Spleen (tissue), 11 donors: Measurements from ENCODE around the gene SHMT2. TPM values are rescaled to one million over a fixed set of nuclear protein-coding genes. Genes with fewer than 3 reads are reported as not detected.

Experiments
- DNase-seq: peaks from one replicate; pipeline ENCODE4 v3.0.0-alpha.2; 2020
- H3K27ac ChIP-seq, 8 donors: fragments of 200-600 bp; sonication (generic) in 7 of 8; 1 replicate in 4 of 8; 2 replicates in 4 of 8; pipeline versions ENCODE4 v1.5.0 to v1.8.0; 2016 to 2021; ENCODE audit warnings: inconsistent platforms in 4 of 8, mild to moderate bottlenecking in 4 of 8, moderate library complexity in 1 of 8
- H3K27me3 ChIP-seq, 7 donors: fragments of 200-600 bp; sonication (generic) in 6 of 7; replicated peaks in 1 of 7; 1 replicate in 4 of 7; 2 replicates in 3 of 7; pipeline versions ENCODE4 v1.5.0 to v1.8.0; 2016 to 2021; ENCODE audit warnings: inconsistent platforms in 3 of 7, mild to moderate bottlenecking in 1 of 7
- H3K36me3 ChIP-seq, 6 donors: fragments of 200-600 bp; sonication (generic) in 5 of 6; 1 replicate in 4 of 6; 2 replicates in 2 of 6; pipeline versions ENCODE4 v1.5.0 to v1.8.0; 2016 to 2021; ENCODE audit warnings: inconsistent platforms in 2 of 6
- H3K4me1 ChIP-seq, 6 donors: fragments of 200-600 bp; sonication (generic) in 5 of 6; 1 replicate in 3 of 6; 2 replicates in 3 of 6; pipeline versions ENCODE4 v1.5.0 to v1.8.0; 2016 to 2021; ENCODE audit warnings: inconsistent platforms in 3 of 6
- H3K4me3 ChIP-seq, 8 donors: fragments of 200-600 bp; sonication (generic) in 7 of 8; 1 replicate in 4 of 8; 2 replicates in 4 of 8; pipeline versions ENCODE4 v1.5.0 to v1.8.0; 2016 to 2021; ENCODE audit warnings: inconsistent platforms in 4 of 8, mild to moderate bottlenecking in 4 of 8, moderate library complexity in 2 of 8
- H3K9me3 ChIP-seq, 8 donors: fragments of 200-600 bp; sonication (generic) in 7 of 8; 1 replicate in 4 of 8; 2 replicates in 4 of 8; pipeline versions ENCODE4 v1.5.0 to v1.8.0; 2016 to 2021; ENCODE audit warnings: inconsistent platforms in 4 of 8
- POLR2A ChIP-seq, 3 donors: fragments of 450-650 bp; IDR thresholded peaks; one replicate each; pipeline ENCODE4 v1.5.1; 2017; ENCODE audit warnings: antibody characterized with exemption in 3 of 3, mild to moderate bottlenecking in 1 of 3
- POLR2AphosphoS5 ChIP-seq, 3 donors: sonication (generic); formaldehyde crosslinking; IDR thresholded peaks; one replicate each; pipeline ENCODE4 v1.5.1; 2017; ENCODE audit warnings: antibody characterized with exemption in 3 of 3
- WGBS, 5 donors: extraction: QIAGEN DNeasy Blood & Tissue Kit in 3 of 5; methylation state at CpG; one replicate each; pipeline versions ENCODE4 v1.1.5 to v1.1.7; 2013 to 2018; 5-methylcytosine and 5-hydroxymethylcytosine counted together
- intact Hi-C: fragments of 100-400 bp; cut with DNase I; formaldehyde crosslinking; loops from one replicate; pipeline ENCODE4 v1.15.0; 2023; ENCODE audit warnings: low total_unique reads
- polyA plus RNA-seq, 3 donors: library from polyadenylated mRNA; stranded (reverse); fragments of 200-250 nt; gene quantifications; one replicate each; pipeline ENCODE4 v1.2.1, GENCODE V29; 2013
- total RNA-seq, 7 donors: library from RNA; depleted of rRNA in 3 of 7; stranded (reverse); fragments of >200 nt in 3 of 7; fragmentation: NEBNext Ultra II Directional in 4 of 7; extraction: Animal tissue kit (Norgen Biotek cat#: 25700) in 4 of 7; gene quantifications; one replicate each; pipeline versions ENCODE4 v1.1.0 to v1.2.1, GENCODE V29; 2016 to 2021
- TF ChIP-seq, protein P1 (sequence below), 11 experiments: fragments of 200-600 bp in 7 of 11; fragments of 450-650 bp in 4 of 11; sonication (generic) in 4 of 11; IDR thresholded peaks in 8 of 11; conservative IDR thresholded peaks in 3 of 11; 1 replicate in 7 of 11; 2 replicates in 4 of 11; pipeline versions ENCODE4 v1.4.0 to v1.8.0; 2016 to 2021; ENCODE audit warnings: antibody characterized with exemption in 11 of 11, inconsistent platforms in 4 of 11, mild to moderate bottlenecking in 1 of 11
- donor health status: healthy with polysubstance abuse.
- donor health status: DM: no; HTN: no; CAD: no; lungs with moderate emphysema.
- donor health status: DM: no; HTN: no; CAD: no.
- donor health status: Bipolar disorder and iron deficiency.
- donor health status: healthy.
- donor health status: DM: no; HTN: no; CAD: no.
- donor health status: DM: yes; HTN: yes; CAD: no.

Gene SHMT2
- total and polyA plus RNA-seq, 10 donors, result 47.3 to 86.6 (median 62.9) TPM

DNA sequence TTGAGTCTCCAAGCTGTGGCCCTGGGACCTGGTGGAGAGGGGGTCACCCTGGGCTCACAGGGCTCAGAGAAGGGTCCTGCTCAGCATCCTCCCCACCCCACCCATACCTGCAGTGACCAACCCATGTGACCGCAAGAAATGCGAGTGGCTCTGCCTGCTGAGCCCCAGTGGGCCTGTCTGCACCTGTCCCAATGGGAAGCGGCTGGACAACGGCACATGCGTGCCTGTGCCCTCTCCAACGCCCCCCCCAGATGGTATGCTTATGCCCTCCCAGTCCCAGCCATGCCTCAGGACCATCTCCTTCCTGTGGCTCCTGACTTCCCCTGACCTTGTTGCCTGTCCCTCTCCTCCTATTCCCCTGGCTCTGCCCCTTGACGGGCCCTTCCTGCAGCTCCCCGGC lies 19.6 kb upstream of the SHMT2 start:
- TF ChIP-seq POLR2AphosphoS5 (IDR thresholded peaks at IDR 0.05) (peak in 1 of 3 donors; percentile 8), POLR2A (IDR thresholded peaks at IDR 0.05) (no peak)
- TF ChIP-seq, protein P1, sequence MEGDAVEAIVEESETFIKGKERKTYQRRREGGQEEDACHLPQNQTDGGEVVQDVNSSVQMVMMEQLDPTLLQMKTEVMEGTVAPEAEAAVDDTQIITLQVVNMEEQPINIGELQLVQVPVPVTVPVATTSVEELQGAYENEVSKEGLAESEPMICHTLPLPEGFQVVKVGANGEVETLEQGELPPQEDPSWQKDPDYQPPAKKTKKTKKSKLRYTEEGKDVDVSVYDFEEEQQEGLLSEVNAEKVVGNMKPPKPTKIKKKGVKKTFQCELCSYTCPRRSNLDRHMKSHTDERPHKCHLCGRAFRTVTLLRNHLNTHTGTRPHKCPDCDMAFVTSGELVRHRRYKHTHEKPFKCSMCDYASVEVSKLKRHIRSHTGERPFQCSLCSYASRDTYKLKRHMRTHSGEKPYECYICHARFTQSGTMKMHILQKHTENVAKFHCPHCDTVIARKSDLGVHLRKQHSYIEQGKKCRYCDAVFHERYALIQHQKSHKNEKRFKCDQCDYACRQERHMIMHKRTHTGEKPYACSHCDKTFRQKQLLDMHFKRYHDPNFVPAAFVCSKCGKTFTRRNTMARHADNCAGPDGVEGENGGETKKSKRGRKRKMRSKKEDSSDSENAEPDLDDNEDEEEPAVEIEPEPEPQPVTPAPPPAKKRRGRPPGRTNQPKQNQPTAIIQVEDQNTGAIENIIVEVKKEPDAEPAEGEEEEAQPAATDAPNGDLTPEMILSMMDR (IDR thresholded peaks at IDR 0.05 in 8 of 11, conservative IDR thresholded peaks at IDR 0.05 in 3 of 11), result no peak
- Histone ChIP-seq H3K36me3 (peaks cover 0 to 81% (median 12%) of the 10 kb centered on the region in 6 donors), H3K27me3 (peaks cover 0 to 29% (median 16%) of the 10 kb centered on the region in 7 donors), H3K4me3 (no peak overlapping the region), H3K4me1 (peaks cover 2 to 24% (median 19%) of the 10 kb centered on the region in 6 donors), H3K27ac (no peak overlapping the region), H3K9me3 (no peaks in the 10 kb centered on the region)
- DNase-seq, result no peak
- intact Hi-C loops, result no loop called here
- WGBS, 5 donors, result 72 to 76% (median 75%) methylated on average over 6 to 8 of the region's 8 CpGs

DNA sequence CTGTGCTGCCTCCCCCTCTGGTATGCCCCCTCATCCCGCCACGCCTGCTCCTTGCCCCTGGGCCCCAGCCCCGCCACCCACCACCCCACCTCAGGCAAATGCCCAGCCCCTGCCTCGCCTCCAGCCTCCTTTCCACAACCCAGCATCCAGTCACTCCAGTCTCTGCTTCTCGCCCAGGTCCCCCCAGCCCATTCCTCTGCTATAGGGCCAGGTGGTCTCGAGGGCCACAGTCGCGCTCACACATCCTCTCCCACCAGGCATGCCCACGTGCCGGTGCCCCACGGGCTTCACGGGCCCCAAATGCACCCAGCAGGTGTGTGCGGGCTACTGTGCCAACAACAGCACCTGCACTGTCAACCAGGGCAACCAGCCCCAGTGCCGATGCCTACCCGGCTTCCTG lies 19.1 kb upstream of the SHMT2 start:
- no peaks in the 10 kb centered on the region for H3K9me3 ChIP-seq
- no peak overlapping the region for H3K4me3 ChIP-seq
- DNase-seq, result no peak
- H3K27ac ChIP-seq, result no peak overlapping the region
- WGBS, 5 donors, result 77 to 90% (median 88%) methylated on average over 12 to 15 of the region's 15 CpGs
- peaks cover 0 to 35% (median 22%) of the 10 kb centered on the region in 7 donors for H3K27me3 ChIP-seq
- peaks cover 2 to 30% (median 25%) of the 10 kb centered on the region in 6 donors for H3K4me1 ChIP-seq
- TF ChIP-seq, protein P1 (IDR thresholded peaks at IDR 0.05 in 8 of 11, conservative IDR thresholded peaks at IDR 0.05 in 3 of 11), result no peak
- TF ChIP-seq POLR2AphosphoS5 (IDR thresholded peaks at IDR 0.05) (no peak), POLR2A (IDR thresholded peaks at IDR 0.05) (no peak)
- intact Hi-C loops, result no loop called here
- peaks cover 0 to 76% (median 9%) of the 10 kb centered on the region in 6 donors for H3K36me3 ChIP-seq

DNA sequence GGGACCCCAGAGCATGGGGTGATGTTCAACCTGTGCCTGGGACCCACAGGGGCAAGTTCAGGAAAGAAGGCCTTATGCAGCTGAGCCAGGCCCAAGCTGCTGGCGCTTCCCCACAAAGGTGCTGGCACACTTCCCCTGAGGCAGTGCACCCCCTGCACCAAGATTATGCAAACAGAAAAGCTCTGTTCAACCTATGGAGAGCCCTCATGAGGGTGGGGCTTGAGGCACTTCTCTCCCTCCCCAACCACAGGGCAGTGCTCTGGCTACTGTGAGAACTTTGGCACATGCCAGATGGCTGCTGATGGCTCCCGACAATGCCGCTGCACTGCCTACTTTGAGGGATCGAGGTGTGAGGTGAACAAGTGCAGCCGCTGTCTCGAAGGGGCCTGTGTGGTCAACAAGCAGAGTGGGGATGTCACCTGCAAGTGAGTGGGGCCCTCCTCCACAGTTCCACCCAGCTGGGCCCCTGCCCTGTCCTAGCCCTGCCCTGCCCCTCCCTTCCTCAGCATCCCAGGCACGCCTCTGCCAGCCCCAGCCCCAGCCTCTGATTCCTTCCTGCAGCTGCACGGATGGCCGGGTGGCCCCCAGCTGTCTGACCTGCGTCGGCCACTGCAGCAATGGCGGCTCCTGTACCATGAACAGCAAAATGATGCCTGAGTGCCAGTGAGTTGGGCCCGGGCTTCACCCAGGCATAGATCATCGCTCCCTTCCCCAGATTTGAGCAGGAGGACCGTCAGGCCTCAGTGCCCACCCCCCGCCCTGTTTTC lies 18.4 kb upstream of the SHMT2 start:
- TF ChIP-seq, protein P1 (IDR thresholded peaks at IDR 0.05 in 8 of 11, conservative IDR thresholded peaks at IDR 0.05 in 3 of 11), result no peak
- H3K36me3 ChIP-seq, result peaks cover 0 to 70% (median 8%) of the 10 kb centered on the region in 6 donors
- no peak for DNase-seq
- no peak overlapping the region for H3K27ac ChIP-seq
- no peaks in the 10 kb centered on the region for H3K9me3 ChIP-seq
- peaks cover 0 to 41% (median 28%) of the 10 kb centered on the region in 7 donors for H3K27me3 ChIP-seq
- H3K4me1 ChIP-seq, result peaks cover 9 to 36% (median 31%) of the 10 kb centered on the region in 6 donors
- WGBS, 5 donors, result 76 to 83% (median 80%) methylated on average over 7 to 16 of the region's 16 CpGs
- no peak overlapping the region for H3K4me3 ChIP-seq
- intact Hi-C loops, result no loop called here
